GM18951 (cell line): ENCODE measurements around the gene LNP1.
"Not testable (repeated sequence)": the region's sequence is repeated elsewhere in the genome, so short reads cannot be mapped to it uniquely, and the experiment has no call there.

Source experiments
- POLR2A ChIP-seq: IDR thresholded peaks from 4 replicates; pipeline ENCODE4 v1.6.1; 2011; ENCODE audit warnings: mild to moderate bottlenecking; ENCODE audit not compliant: insufficient read length, insufficient read depth; ENCODE audit errors: extremely low read depth
- in situ Hi-C: fragments of 300-500 bp; cut with MboI; formaldehyde crosslinking; loops from one replicate; pipeline ENCODE4 v1.12.0; 2022; ENCODE audit warnings: low sequenced_read_pairs, mixed read lengths, inconsistent platforms; ENCODE audit not compliant: unreplicated experiment

LNP1 gene

GRCh38 chr3:100458814-100459213, 57.5 kb downstream of the LNP1 start:
- TF ChIP-seq POLR2A: no peak

GRCh38 chr3:100463002-100463401, 61.7 kb downstream of the LNP1 start:
- TF ChIP-seq POLR2A: no peak
- in situ Hi-C loops: loop anchor here (10.0 kb wide), 1 partner anchor 122 kb away; no protein-coding TSS in a partner anchor

More at GRCh38 chr3:100458814-100459213, 57.5 kb downstream of the LNP1 start:
- in situ Hi-C loops: no loop called here

GRCh38 chr3:100463646-100464155, 62.4 kb downstream of the LNP1 start:
- TF ChIP-seq POLR2A: no peak
- in situ Hi-C loops: loop anchor here (10.0 kb wide), 1 partner anchor 121 kb away; no protein-coding TSS in a partner anchor

GRCh38 chr3:100465892-100466777, 64.8 kb downstream of the LNP1 start:
- in situ Hi-C loops: loop anchor here (10.0 kb wide), 1 partner anchor 119 kb away; no protein-coding TSS in a partner anchor
- no peak for TF ChIP-seq POLR2A

GRCh38 chr3:100467133-100467532, 65.8 kb downstream of the LNP1 start:
- TF ChIP-seq POLR2A: no peak
- in situ Hi-C loops: loop anchor here (10.0 kb wide), 1 partner anchor 118 kb away; no protein-coding TSS in a partner anchor

- no peak for TF ChIP-seq POLR2A
- in situ Hi-C loops: loop anchor here (10.0 kb wide), 1 partner anchor 116 kb away; no protein-coding TSS in a partner anchor
These were observed 67.3 kb downstream of the LNP1 start for GRCh38 chr3:100468676-100469075.

- TF ChIP-seq POLR2A: no peak
- in situ Hi-C loops: no loop called here
These were observed 69.6 kb downstream of the LNP1 start for GRCh38 chr3:100470951-100471350.

GRCh38 chr3:100471444-100471843, 70.1 kb downstream of the LNP1 start:
- TF ChIP-seq POLR2A: no peak
- in situ Hi-C loops: no loop called here

- in situ Hi-C loops: not testable (repeated sequence)
These were observed 76.6 kb downstream of the LNP1 start for GRCh38 chr3:100477851-100478360.

GRCh38 chr3:100478521-100478920, 77.2 kb downstream of the LNP1 start:
- in situ Hi-C loops: not testable (repeated sequence)

GRCh38 chr3:100480081-100480480, 78.7 kb downstream of the LNP1 start:
- in situ Hi-C loops: no loop called here
- TF ChIP-seq POLR2A: no peak

GRCh38 chr3:100482176-100482575, 80.8 kb downstream of the LNP1 start:
- in situ Hi-C loops: no loop called here
- no peak for TF ChIP-seq POLR2A

GRCh38 chr3:100483529-100483928, 82.2 kb downstream of the LNP1 start:
- in situ Hi-C loops: no loop called here
- no peak for TF ChIP-seq POLR2A

- in situ Hi-C loops: no loop called here
These were observed 85.5 kb downstream of the LNP1 start for GRCh38 chr3:100486808-100487207.

GRCh38 chr3:100489118-100489517, 87.8 kb downstream of the LNP1 start:
- TF ChIP-seq POLR2A: no peak
- in situ Hi-C loops: no loop called here

More at GRCh38 chr3:100486808-100487207, 85.5 kb downstream of the LNP1 start:
- no peak for TF ChIP-seq POLR2A
